Choroid plexus epithelial cell (primary cell): ENCODE data around the gene GPR141.

ENCODE experiments used
- DNase-seq: peaks from one replicate; pipeline ENCODE4 v3.0.0-alpha.2; 2010; ENCODE audit warnings: low read depth
- H3K4me3 ChIP-seq: 2 replicates; pipeline ENCODE4 v1.5.1; 2011; ENCODE audit warnings: low read depth, mild to moderate bottlenecking, control low read depth, low read length, moderate library complexity
- CTCF ChIP-seq: conservative IDR thresholded peaks from 2 replicates; pipeline ENCODE4 v1.5.1; 2011; ENCODE audit warnings: low read depth, mild to moderate bottlenecking, control low read depth, inconsistent platforms, low read length, moderate library complexity

The GPR141 gene

GRCh38 chr7:37684927-37685326 lies 1.4 kb downstream of the GPR141 start:
- no peak for DNase-seq
- H3K4me3 ChIP-seq = no peak overlapping the region
- TF ChIP-seq CTCF = no peak

GRCh38 chr7:37686556-37687345 lies 3.2 kb downstream of the GPR141 start:
- DNase-seq = no peak
- no peak for TF ChIP-seq CTCF
- H3K4me3 ChIP-seq = no peak overlapping the region

GRCh38 chr7:37690206-37690605 lies 6.6 kb downstream of the GPR141 start:
- no peak overlapping the region for H3K4me3 ChIP-seq
- no peak for DNase-seq
- TF ChIP-seq CTCF = no peak

GRCh38 chr7:37694208-37695094 lies 10.9 kb downstream of the GPR141 start:
- H3K4me3 ChIP-seq = no peak overlapping the region
- no peak for TF ChIP-seq CTCF
- DNase-seq = no peak

GRCh38 chr7:37698276-37698675 lies 14.7 kb downstream of the GPR141 start:
- H3K4me3 ChIP-seq = no peak overlapping the region
- TF ChIP-seq CTCF = no peak
- no peak for DNase-seq

- no peak overlapping the region for H3K4me3 ChIP-seq
- TF ChIP-seq CTCF = no peak
- DNase-seq = no peak
Observed at GRCh38 chr7:37698782-37699181, 15.2 kb downstream of the GPR141 start.

- DNase-seq = no peak
- TF ChIP-seq CTCF = no peak
- no peak overlapping the region for H3K4me3 ChIP-seq
Observed at GRCh38 chr7:37701769-37702168, 18.2 kb downstream of the GPR141 start.
